Calu3 (cell line): ENCODE data around the gene ZBTB8OS. TPM values are rescaled to one million over a fixed set of nuclear protein-coding genes. Genes with fewer than 3 reads are reported as not detected.
"Not testable (repeated sequence)": the region's sequence is repeated elsewhere in the genome, so short reads cannot be mapped to it uniquely, and the experiment has no call there.

Experiments
- BruUV-seq: library from RNA; stranded (reverse); fragments of 400-500 nt; replicated peaks from 2 replicates; lab custom pipeline; 2021; lab: Mats Ljungman, UMichigan
- CTCF ChIA-PET: fragments of 300-600 bp; sonication (Branson Sonifier 250); formaldehyde crosslinking; loops from one replicate; lab custom pipeline; 2022; ENCODE audit warnings: antibody characterized with exemption; lab: Charles Lee
- DNase-seq: peaks from one replicate; pipeline ENCODE4 v3.0.0; 2022
- H3K27ac Mint-ChIP-seq: one replicate; pipeline ENCODE4 v1.8.0; 2022; ENCODE audit warnings: mixed read lengths; ENCODE audit not compliant: unreplicated experiment
- H3K27me3 Mint-ChIP-seq: one replicate; pipeline ENCODE4 v1.8.0; 2022; ENCODE audit warnings: mixed read lengths; ENCODE audit not compliant: unreplicated experiment
- H3K36me3 Mint-ChIP-seq: one replicate; pipeline ENCODE4 v1.8.0; 2022; ENCODE audit warnings: mild to moderate bottlenecking, moderate library complexity, mixed read lengths; ENCODE audit not compliant: insufficient read depth, unreplicated experiment
- H3K4me1 Mint-ChIP-seq: one replicate; pipeline ENCODE4 v1.8.0; 2022; ENCODE audit warnings: mild to moderate bottlenecking, low read depth, mixed read lengths; ENCODE audit not compliant: unreplicated experiment
- H3K4me3 Mint-ChIP-seq: one replicate; pipeline ENCODE4 v1.8.0; 2022; ENCODE audit warnings: mild to moderate bottlenecking, low read depth, moderate library complexity, mixed read lengths; ENCODE audit not compliant: unreplicated experiment
- H3K9me3 Mint-ChIP-seq: one replicate; pipeline ENCODE4 v1.8.0; 2022; ENCODE audit warnings: low read depth, mixed read lengths; ENCODE audit not compliant: unreplicated experiment
- CTCF ChIP-seq: fragments of 200-600 bp; IDR thresholded peaks from one replicate; pipeline ENCODE4 v1.8.0; 2022; ENCODE audit warnings: antibody characterized with exemption; ENCODE audit not compliant: unreplicated experiment
- intact Hi-C: fragments of 100-400 bp; cut with micrococcal nuclease; formaldehyde crosslinking; loops from one replicate; pipeline ENCODE4 v1.10.0; 2022; ENCODE audit not compliant: unreplicated experiment
- total RNA-seq: library from RNA; stranded (reverse); gene quantifications from 2 replicates; pipeline ENCODE4 v1.2.3, GENCODE V29; 2022

Gene ZBTB8OS
- total RNA-seq, 1 experiment from 2014 or later, result 51.6 TPM

DNA sequence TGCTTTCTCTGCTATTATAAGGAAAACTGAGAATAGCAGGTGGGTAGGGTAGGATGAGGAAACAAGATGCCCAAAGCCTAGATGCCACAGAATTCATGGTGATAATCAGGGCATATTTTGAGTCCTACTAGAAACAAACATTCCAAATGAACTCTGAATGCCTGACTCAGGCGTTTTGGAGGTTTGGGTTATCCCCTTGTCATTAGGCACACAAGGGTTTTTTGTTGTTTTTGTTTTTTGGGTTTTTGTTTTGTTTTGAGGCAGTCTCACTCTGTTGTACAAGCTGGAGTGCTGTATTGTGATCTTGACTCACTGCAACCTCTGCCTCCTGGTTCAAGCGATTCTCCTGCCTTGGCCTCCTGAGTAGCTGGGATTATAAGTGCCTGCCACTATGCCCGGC lies 33.0 kb upstream of the ZBTB8OS start:
- Mint-ChIP-seq H3K27me3 (no peaks in the 10 kb centered on the region), H3K9me3 (no peaks in the 10 kb centered on the region), H3K27ac (no peak overlapping the region), H3K4me3 (no peak overlapping the region), H3K4me1 (no peaks in the 10 kb centered on the region), H3K36me3 (peaks cover 52% of the 10 kb centered on the region)
- no TSS peak for BruUV-seq
- CTCF ChIA-PET, result no interaction called here
- DNase-seq, result no peak
- no peak for TF ChIP-seq CTCF
- intact Hi-C loops, result no loop called here

DNA sequence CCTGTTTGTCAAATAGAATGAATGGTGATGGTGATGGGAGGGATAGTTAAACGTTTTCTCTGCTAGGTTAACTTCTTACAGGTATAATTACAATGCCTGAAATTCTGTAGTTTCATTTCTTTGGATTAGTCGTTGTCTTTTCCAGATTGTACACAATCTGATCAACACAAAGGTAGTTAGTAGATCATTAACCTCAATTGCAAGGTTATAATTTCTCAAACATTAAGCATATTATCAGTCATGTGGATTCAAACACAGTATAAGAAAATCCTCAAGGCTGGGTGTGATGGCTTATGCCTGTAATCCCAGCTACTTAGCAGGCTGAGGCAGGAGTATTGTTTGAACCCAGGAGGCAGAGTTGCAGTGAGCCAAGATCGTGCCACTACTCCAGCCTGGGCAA lies 31.6 kb upstream of the ZBTB8OS start:
- no peaks in the 10 kb centered on the region for H3K27me3 Mint-ChIP-seq
- H3K4me1 Mint-ChIP-seq, result no peaks in the 10 kb centered on the region
- no peak overlapping the region for H3K4me3 Mint-ChIP-seq
- no peak for TF ChIP-seq CTCF
- no peak overlapping the region for H3K27ac Mint-ChIP-seq
- CTCF ChIA-PET, result no interaction called here
- BruUV-seq, result no TSS peak
- H3K9me3 Mint-ChIP-seq, result no peaks in the 10 kb centered on the region
- intact Hi-C loops, result no loop called here
- DNase-seq, result no peak
- peaks cover 65% of the 10 kb centered on the region for H3K36me3 Mint-ChIP-seq

DNA sequence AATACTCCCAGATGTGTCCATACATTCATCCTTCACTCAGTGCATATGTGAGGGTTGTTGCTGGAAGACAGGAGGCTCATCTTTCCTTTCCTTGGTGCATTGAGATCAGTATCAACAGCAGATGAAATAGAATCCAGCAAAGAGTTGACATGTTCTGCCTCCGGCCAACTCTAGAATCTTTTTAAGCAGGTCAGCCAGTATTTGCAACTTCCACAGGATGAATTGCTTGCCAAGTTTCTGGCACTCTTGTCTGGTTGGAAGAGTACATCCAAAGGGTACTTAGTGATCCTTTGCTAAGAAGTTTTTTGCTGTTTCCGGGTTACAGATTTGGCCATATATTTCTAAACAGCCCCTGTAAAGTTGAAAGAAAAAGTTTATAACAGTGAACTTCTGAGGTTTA lies 31.2 kb upstream of the ZBTB8OS start:
- Mint-ChIP-seq H3K36me3 (peaks cover 67% of the 10 kb centered on the region), H3K4me1 (no peaks in the 10 kb centered on the region), H3K27ac (no peak overlapping the region), H3K9me3 (no peaks in the 10 kb centered on the region), H3K4me3 (no peak overlapping the region), H3K27me3 (no peaks in the 10 kb centered on the region)
- TF ChIP-seq CTCF, result no peak
- CTCF ChIA-PET, result no interaction called here
- no TSS peak for BruUV-seq
- no peak for DNase-seq
- intact Hi-C loops, result no loop called here

- no peaks in the 10 kb centered on the region for H3K4me1 Mint-ChIP-seq
- no peak overlapping the region for H3K27ac Mint-ChIP-seq
- peaks cover 76% of the 10 kb centered on the region for H3K36me3 Mint-ChIP-seq
- no peak overlapping the region for H3K4me3 Mint-ChIP-seq
- DNase-seq, result no peak
- no peak for TF ChIP-seq CTCF
- no peaks in the 10 kb centered on the region for H3K27me3 Mint-ChIP-seq
- no peaks in the 10 kb centered on the region for H3K9me3 Mint-ChIP-seq
- no TSS peak for BruUV-seq
- CTCF ChIA-PET, result no interaction called here
- intact Hi-C loops, result no loop called here
Observed at GRCh38 chr1:32680642-32681041, 30.3 kb upstream of the ZBTB8OS start.

- H3K36me3 Mint-ChIP-seq, result peaks cover 80% of the 10 kb centered on the region
- CTCF ChIA-PET, result interaction anchor here (0.6 kb wide), 1 partner anchor 1407 kb away, joined by 3 read pairs; no protein-coding TSS in a partner anchor
- H3K27ac Mint-ChIP-seq, H3K9me3 Mint-ChIP-seq, intact Hi-C loops, DNase-seq, H3K4me1 Mint-ChIP-seq, H3K27me3 Mint-ChIP-seq, H3K4me3 Mint-ChIP-seq: not testable (repeated sequence)
- BruUV-seq, result TSS peak; percentile 54
Observed at GRCh38 chr1:32679993-32680392, 29.6 kb upstream of the ZBTB8OS start.
